T-helper 2 cell treated with Interferon-gamma antibody and Interleukin-4, amounts not matched to agents 100 ng/mL and 5 ng/mL, for 36 hours (primary cell): ENCODE results near the gene PCBP3. TPM values are rescaled to one million over a fixed set of nuclear protein-coding genes. Genes with fewer than 3 reads are reported as not detected.

Source experiments
- intact Hi-C: fragments of 100-400 bp; cut with micrococcal nuclease; formaldehyde crosslinking; loops from one replicate; pipeline ENCODE4 v1.15.1; 2023
- total RNA-seq: library from RNA; stranded (reverse); gene quantifications from 2 replicates; pipeline ENCODE4 v1.2.3, GENCODE V29; 2022

The PCBP3 gene
- total RNA-seq, 1 donor from 2014 or later = 5.1 TPM

DNA sequence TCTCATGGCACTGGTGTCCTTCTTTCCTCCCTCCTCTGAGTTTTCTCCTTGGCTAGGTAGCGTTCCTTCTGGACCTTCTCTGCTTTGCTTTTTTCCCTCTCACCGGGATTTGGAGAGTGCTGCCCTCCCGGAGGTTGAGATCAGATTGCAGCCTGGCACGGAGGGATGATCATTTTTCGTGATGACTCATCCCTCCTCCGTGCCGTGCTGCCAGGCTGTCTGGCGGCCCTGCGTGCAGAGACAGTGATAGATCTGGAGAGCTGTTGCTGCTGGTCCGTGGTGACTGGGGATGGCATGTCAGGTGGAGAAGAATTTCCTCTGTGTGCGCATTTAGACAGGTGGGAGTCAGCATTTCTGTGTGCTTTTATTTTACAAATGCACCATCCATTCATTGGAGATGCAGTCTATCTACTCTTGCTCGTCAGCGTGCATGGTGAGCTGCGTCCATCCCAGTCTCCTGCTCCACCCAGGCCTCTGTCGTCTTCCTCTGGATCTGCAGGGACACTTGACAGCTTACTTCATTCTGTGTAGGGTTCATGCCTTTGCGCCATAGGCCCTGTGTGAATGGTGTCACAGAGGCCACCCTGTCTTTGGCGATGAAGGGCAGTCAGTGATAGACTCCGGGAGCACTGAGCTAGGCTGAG, 104.4 kb downstream of the PCBP3 start:
- intact Hi-C loops = no loop called here

DNA sequence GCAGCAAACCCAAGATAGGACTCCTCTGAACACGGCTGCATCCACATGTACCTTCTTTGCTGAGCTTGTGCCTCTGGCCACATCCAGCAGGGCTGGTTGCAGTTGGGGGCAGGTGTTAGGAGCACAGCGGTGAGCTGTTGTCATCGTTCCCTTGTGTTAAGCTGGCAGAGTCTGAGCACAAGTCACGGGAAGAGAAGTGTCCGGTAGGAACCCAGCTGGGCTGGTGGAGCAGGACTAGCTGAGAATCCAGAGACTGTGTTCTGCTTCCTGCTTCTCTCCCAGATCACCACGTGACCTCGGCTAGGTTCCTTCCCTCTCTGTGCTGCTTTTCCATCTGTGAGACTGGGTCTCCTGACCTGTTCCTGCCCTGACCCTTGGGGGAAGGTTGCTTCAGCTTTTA, 105.1 kb downstream of the PCBP3 start:
- intact Hi-C loops = no loop called here

DNA sequence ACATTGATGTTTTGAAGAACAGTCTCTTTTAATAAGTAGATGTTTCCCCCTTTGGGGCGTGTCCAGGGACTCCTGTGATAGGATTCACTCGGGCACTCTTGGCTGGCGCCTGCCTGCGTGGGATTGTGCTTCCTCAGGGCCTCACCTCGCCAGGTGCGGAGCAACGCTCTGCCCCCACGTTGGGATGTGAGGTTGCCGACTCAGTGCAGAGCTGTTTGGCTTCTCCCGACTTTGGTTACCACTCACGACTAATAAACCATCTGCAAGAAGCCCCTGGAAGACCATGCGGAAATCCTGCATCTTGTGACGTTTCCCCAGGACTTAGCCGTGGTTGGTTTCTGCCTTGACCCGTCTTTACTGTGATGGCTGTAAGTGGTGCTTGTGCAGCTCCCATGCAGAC, 106.4 kb downstream of the PCBP3 start:
- intact Hi-C loops = no loop called here

DNA sequence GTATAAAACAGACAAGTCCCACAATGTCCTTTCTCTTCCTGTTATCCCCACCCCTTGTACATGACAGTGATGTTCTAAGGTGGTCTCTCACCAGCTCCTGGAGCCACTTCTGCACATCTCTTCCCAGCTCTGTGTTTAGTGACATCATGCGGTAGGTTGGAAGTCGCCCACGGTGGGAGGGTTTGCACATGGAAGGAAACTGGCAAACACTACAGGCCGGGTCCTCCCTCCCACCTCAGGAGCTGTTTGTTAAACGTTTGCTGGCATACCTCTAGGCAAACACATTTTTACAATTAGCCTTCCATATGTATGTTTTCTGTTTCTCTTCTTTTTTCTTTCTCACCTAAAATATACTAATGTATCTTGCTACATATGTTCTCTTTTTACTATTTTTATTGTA, 107.4 kb downstream of the PCBP3 start:
- intact Hi-C loops = no loop called here

DNA sequence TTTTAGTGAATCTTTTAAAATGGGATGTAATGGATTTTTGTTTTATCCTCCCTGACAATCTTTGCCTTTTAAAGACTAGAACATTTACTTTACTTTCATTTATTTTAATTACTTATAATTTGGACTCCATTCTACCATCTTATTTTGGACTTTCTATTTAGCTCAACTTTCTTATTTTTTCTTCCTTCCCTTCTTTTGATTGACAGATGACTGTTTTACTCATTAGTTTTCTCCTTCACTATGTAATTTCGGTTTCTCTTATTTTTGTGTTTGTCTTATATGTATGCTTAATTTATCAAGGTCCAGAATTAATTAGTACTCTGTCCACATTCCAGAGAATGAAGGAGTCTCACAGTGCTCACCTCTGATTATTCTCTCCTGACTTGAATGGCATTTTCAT, 109.9 kb downstream of the PCBP3 start:
- intact Hi-C loops = no loop called here

DNA sequence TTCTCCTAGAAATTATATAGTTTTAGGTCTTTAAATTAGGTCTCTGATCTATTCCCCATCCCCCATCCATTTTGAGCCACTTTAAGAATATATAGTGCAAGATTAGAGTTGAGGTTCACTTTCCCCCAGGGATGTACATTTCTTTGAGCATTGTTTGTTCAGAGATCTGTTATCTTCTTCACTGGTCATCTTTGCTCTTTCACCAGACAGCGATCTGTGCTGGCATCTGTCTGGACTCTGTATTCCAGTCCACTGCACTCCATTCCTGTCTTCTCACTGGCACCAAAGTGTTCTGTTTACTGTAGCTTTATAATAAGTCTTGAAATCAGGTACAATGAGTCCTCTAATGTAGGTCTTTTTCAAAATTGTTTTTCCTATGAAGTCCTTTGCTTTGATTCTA, 112.5 kb downstream of the PCBP3 start:
- intact Hi-C loops = no loop called here

DNA sequence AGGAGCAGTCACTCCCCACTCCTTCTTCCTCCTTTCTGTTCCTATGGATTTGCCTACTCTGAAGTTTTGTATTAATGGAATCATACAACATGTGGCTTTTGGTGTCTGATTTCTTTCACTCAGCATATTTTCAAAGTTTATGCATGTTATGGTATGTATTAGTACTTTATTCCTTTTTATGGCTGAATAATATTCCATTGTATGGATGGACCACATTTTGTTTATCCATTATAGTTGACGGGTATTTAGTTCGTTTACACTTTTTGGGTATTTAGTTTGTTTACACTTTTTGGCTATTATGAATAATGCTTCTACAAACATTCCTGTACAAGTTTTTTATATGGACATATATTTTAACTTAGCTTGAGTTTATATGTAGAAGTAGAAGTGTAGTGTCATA, 113.1 kb downstream of the PCBP3 start:
- intact Hi-C loops = no loop called here

DNA sequence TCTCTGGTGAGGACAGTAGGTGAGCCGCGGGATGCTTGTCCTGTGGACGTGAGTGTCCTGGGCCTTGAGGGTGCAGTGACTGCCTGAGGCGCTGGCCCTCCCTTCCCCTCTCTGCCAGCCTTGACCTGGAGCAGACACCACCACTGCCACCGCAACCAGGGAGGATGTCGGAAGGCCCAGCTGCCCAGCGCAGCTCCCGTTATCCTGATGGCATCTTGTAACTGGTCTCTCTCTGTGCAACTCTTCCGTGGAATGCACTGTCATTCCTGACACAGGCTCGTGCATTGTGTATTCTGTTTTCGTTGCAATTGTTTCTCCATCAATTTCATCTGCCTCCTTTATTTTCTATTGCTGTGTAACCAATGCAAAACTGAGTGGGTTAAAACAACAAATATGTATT, 118.2 kb downstream of the PCBP3 start:
- intact Hi-C loops = no loop called here

DNA sequence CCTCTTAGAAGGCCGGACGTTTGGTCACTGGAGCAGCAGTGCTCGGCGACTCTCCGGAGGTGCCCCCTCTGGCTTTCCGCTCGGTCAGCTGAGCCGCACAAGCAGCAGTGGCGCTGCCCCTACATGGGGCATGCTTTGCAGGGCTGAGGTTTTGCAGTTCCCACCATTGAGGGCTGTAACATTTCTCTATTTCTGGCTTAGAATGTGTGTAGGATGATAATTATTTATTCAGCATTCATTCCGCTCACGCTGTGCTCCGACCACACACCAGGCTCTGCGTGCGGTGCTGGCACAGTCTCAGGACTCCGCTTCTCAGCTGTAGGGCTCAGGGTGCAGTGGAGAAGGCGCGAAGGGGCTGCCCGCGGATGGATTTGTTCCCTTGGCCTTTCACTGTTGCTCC, 119.5 kb downstream of the PCBP3 start:
- intact Hi-C loops = no loop called here

DNA sequence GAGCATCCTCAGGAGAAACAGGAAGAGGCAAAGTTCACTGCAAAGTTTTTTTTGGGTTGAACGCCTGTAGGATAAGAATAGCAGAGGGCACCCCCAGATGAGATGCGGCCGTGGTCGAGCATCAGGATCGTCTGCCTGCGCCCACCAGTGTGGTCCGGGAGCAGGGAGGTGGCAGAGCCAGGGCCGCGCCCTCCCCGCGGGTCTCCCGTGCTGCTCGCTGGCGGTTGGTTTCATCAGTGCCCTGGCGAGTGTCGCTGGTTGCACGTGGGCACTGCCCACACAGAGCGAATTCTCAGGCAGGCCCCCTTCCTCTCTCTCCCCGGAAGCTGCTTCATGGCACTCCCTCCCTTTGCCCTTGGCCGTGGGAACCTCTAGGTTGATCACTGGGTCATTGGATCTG, 120.0 kb downstream of the PCBP3 start:
- intact Hi-C loops = no loop called here

DNA sequence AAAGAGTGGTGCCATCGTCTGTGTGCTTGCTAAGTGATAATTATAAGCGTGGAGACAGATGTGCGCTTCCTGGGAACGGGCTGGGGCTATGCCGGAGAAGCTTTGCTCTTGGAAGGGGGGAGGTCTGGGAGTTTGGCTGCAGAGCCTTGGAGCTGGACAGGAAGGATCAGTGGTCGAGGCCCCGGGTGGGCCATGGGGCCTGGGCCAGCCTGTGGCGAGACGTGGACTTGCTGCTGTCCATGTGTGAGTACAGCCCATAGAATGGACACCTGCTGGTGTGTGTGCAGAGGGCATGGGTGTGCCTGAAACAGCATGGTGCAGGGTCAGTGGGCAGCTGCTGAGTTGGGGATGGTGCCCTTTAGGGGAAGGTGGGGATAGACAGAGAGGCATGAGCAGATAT, 121.3 kb downstream of the PCBP3 start:
- intact Hi-C loops = loop anchor here (5.0 kb wide), 1 partner anchor 53 kb away; no protein-coding TSS in a partner anchor

DNA sequence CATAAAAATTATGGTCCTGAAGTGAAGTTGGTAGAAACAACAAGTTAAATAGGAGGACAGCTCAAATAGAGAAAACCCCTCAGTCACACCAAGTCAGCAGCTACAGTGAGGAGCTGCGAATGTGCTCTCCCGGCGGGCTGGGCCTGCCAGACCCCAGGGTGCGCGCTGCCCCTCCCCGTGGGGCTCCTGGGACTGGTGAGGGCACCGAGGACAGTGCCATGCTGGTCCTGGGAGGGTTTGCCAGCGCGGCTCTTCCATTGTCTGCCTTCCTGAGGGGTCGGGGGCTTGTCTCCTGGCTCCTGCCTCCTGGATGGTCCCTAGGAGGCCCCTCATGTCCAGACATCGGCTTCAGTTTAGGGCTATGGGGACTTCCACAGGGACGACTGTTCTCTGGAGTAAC, 121.8 kb downstream of the PCBP3 start:
- intact Hi-C loops = loop anchor here (5.0 kb wide), 1 partner anchor 52 kb away; no protein-coding TSS in a partner anchor

DNA sequence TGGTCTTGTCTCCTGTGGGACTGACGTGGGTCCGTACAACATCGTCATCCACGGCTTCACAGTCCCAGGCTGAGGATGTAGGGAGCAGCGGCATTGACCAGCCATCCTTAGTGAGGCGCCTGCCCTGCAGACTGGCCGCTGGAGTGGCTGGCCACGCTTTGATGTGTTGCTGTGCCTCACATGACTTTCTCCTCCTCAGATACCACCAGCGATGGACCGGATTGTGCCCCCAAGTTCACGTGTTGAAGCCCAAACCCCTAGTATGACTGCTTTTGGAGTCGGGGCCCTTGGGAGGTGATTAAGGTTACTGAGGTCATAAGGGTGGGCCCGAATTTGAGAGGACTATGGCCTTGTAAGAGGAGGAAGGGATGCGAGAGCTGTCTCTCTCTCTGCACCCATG, 122.5 kb downstream of the PCBP3 start:
- intact Hi-C loops = loop anchor here (5.0 kb wide), 1 partner anchor 51 kb away; no protein-coding TSS in a partner anchor

DNA sequence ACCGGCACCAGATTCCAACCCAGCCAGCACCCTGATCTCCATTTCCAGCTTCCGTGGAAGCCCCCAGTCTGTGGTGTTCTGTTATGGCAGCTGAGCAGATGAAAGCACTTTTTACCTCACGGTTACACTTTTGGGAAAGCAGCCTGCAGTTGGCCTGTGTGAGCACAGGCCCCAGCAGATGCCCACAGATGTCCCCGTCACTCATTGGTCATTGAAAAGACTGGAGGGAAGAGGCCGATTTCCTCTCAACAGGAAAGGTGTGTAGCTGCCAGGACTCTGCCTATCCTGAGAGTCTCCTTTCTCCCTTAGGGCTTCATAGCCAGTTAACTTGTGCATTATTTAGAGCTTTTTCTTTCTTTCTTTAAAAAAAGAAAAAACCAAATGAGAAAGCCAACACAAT, 123.0 kb downstream of the PCBP3 start:
- intact Hi-C loops = loop anchor here (5.0 kb wide), 1 partner anchor 51 kb away; no protein-coding TSS in a partner anchor

DNA sequence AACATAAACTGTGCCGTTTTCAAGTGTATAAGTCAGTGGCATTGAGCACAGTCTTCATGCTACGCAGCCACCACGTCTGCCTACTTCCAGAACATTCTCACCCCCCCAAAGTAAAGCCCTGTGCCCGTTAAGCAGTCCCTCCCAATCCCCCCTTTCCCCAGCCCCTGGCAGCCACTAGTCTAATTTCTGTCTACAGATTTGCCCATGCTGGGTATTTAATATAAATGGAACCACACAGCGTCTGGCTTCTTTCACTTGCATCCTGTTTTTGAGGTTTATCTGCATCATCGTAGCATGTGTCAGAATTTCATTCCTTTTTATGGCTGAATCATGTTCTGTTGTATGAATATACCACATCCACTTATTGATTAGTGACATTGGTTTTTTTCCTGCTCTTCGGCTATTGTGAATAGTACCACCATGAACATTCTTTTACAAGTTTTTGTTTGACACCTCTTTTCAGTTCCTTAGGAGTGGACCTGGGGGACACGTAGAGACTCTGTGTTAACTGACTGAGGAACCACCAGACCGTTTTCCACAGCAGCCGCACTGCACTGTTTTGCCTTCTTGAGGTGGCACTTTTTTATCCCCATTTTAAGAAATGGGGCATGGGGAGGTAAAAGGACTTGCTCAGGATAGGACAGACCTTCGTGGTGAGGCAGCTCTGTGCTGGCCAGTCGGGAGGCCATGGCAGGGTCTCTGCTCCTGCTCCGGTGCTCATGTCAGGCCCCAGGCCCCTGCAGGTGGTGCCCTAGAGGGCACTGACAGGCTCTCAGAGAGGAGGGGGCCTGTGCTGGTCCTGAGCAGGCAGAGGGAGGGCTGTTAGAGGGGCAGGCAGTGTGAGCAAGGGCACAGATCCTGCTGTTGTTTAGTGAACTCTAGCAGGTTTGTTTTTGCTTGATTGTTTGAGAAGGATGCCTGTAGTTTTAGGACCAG, 123.8 kb downstream of the PCBP3 start:
- intact Hi-C loops = loop anchor here (5.0 kb wide), 1 partner anchor 50 kb away; no protein-coding TSS in a partner anchor

DNA sequence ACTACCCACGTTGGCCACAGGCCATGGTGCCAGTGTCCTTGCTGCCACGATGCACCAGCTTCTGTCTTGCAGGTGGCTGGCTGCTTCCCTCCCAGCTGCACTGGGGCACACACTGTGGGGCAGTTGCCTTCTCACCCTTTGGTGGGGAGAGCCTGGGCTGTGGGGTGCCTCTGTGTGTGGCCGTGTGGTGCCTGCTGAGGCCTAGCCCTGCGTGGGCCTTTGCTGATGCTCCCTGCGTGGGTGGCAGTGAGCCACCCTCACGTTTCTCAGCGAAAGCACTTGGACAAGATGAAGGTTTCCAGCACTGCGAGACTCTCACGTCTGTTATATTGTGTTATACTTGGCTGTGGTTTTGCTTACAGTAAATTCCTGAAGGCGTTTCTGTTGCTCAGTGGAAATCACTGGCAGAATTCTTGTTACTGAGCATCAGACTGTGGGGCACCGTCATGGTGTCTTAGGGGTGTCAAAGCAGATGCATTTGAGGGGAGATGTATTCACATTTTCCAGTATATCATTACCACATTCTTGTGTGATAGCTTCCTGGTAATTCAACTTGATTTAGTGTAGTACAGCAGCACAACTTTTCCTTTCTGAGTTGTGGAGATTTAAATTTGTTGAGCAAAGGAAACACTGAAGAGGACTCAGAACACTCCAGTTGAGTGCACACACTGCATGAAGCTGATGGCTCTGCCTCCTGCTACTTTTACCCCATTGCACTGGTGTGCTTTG, 124.7 kb downstream of the PCBP3 start:
- intact Hi-C loops = loop anchor here (5.0 kb wide), 1 partner anchor 49 kb away; no protein-coding TSS in a partner anchor

DNA sequence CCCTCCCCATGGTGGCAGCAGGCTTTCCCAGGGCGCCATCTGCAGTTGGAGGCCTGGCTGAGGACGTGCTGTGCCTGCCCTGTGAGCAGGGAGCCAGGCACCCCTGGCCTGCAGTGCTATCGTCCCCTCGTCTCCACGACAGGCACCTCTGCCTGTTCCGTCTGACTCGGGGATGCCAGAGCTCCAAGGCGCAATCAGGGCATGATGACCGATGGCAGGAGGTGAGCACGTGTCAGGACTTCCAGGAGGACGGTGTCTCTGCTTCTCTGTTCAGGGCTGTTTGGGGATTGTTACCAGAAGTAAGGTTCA, 125.2 kb downstream of the PCBP3 start:
- intact Hi-C loops = loop anchor here (5.0 kb wide), 1 partner anchor 49 kb away; no protein-coding TSS in a partner anchor

DNA sequence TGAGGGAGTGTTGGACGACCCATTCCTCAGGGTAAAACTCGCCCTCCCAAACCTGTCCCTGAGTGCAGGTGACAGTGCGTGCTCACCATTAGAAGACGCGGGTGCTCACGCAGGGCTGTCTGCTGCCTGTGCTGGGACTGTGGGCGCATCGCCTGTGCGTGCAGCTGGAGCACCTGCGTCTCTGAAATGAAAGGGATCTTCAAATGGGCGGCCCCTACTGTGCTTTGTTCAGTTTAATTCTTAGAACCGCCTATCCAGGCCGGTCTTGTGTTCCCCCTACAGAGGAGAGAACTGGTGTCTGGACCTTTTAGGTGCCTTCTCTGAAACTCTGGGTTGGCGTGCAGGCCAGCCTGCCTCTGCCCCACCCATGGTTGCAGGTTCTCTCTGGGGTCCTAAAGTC, 125.8 kb downstream of the PCBP3 start:
- intact Hi-C loops = loop anchor here (5.0 kb wide), 1 partner anchor 48 kb away; no protein-coding TSS in a partner anchor

DNA sequence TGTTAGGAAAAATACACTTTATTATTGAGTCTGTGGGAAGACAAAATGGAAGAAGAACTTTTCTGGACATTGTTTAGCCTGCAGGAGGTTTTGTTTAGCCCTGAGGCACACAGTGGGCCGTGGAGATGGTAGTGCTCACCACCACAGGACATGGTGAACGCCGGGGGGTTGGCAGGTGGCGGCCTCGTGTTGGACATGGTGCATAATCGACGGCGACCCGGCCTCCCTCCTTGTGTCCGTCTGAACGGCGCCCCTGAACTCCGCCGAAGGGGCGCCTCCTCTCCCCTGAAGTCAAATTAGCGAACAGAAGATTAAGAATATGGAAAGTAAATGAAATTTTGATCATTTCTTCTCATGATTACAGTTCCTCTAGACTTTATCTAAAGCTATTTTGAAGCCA, 126.4 kb downstream of the PCBP3 start:
- intact Hi-C loops = loop anchor here (5.0 kb wide), 1 partner anchor 47 kb away; no protein-coding TSS in a partner anchor

DNA sequence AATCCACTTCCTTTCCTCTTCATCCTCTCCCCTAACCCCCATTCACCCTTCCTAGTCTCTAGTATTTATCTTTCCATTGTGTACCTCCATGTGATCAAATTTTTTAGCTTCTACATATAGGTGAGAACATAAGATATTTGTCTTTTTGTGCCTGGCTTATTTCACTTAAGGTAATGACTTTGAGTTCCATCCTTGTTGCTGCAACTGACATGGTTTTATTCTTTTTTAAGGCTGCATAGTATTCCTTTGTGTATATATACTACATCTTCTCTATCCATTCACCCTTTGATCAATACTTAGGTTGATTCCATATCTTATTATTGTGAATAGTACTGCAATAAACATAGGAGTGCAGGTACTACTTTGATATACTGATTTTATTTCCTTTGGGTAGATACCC, 128.7 kb downstream of the PCBP3 start:
- intact Hi-C loops = no loop called here

DNA sequence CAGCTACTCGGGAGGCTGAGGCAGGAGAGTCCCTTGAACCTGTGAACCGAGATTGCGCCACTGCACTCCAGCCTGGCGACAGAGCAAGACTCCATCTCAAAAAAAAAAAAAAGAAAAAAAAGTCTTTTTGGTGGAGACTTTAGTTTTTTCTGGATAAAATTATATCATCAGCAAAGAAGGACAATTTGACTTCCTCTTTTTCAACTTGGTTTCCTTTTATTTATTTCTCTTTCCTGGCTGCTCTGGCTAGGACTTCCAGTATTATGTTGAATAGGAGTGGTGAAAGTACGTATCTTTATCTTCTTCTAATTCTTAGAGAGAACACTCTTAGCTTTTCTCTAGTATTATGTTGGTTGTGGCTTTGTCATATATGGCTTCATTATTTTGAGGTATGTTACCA, 130.8 kb downstream of the PCBP3 start:
- intact Hi-C loops = no loop called here

DNA sequence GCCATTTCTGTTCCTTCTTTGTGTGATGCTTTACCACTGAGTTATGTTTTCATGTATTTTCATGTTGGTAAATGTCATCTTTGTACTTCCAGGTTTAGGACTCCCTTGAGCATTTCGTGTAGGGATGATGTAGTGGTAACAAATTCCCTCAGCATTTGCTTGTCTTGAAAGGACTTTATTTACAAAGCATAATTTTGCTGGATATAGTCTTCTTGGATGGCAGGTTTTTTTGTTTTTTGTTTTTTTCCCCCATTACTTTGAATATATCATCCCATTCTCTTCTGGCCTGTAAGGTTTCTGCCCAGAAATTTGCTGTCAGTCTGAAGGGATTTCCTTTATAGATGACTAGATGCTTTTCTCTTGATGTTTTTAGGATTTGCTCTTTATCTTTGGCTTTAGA, 133.4 kb downstream of the PCBP3 start:
- intact Hi-C loops = no loop called here
